GM18861 (cell line): ENCODE results near the gene CBX8.

Experiments
- ATAC-seq: cut with Tn5 transposase; IDR thresholded peaks from one replicate; pipeline ENCODE4 v1.9.1; 2021; ENCODE audit not compliant: unreplicated experiment

CBX8 gene

DNA sequence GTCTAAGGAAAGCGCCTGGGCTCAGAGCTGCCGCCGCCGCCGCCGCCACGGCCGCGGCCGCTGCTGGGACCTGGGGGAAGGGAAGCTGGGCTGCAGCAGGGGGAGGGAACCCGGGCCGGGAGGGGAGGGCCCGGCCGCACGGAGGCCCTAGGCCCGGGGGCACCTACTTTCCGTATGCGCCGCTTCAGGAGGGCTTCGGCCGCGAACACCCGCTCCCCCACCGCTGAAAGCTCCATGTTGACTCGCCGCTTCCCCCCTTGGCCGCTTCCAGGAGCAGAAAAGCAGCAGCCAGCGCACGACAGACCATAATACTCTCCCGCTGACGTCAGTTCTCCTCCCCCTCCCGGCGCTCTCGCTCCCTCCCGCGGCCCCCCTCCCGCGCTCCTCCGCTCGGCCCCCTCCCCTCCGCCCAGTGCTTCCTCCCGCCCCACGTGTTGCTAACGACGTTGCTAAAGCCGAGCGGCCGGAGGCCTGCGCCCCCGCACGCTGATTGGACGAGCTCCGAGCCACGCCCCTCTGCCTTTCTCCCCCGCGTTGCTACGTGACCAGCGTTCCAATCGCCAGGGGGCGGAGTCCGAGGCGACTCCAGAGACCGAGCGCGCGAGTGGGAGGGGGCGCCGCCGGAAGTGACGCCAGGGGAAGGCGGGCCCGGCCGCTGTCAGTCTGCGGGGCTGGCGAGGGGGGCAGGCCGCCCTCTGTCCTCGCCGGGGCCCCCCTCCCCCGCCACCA, at the start of gene CBX8:
Gene CBX8, minus strand, starts transcription at position 315 of the 729 bp plus-strand sequence. Its CDS starts 79 bp downstream, at position 236.
- ATAC-seq = peak; percentile 74

GRCh38 chr17:79845601-79845949, 48.7 kb upstream of the CBX8 start:
- ATAC-seq = no peak

DNA sequence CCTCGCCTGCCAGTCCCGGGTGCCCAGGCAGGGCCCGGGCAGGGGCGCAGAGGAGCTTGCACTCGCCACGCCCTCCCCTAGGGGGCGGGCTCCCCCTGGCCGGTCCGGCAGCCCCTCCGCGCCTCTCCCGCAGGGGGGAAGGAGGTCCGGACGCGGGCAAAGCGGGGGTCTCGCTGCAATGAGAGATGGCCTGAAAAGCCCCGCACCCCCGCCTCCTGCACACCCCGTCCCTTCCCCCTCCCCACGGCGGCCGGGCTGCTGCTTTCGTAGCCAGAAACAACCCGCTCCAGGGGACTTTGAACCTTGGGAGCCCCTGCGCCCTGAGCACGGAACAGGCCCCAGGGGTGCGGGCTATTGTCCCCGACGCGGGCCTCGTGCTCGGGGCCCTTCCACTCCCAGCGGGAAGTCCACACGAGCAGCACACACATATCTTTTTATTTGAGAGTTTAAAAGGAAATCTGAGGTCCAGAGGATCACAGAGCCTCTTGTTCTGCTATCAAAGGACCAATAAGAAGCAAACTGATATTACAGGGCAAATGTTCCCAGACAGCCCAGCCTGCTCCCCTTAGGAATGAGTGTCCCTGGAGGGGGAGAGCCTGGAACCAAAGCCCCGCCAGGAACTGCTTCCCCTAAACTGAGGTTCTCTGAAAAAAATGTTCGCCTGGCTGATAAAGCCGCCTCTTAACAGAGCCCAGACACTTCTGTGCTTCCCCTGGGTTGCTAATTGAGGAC, 48.2 kb upstream of the CBX8 start:
- ATAC-seq = no peak

DNA sequence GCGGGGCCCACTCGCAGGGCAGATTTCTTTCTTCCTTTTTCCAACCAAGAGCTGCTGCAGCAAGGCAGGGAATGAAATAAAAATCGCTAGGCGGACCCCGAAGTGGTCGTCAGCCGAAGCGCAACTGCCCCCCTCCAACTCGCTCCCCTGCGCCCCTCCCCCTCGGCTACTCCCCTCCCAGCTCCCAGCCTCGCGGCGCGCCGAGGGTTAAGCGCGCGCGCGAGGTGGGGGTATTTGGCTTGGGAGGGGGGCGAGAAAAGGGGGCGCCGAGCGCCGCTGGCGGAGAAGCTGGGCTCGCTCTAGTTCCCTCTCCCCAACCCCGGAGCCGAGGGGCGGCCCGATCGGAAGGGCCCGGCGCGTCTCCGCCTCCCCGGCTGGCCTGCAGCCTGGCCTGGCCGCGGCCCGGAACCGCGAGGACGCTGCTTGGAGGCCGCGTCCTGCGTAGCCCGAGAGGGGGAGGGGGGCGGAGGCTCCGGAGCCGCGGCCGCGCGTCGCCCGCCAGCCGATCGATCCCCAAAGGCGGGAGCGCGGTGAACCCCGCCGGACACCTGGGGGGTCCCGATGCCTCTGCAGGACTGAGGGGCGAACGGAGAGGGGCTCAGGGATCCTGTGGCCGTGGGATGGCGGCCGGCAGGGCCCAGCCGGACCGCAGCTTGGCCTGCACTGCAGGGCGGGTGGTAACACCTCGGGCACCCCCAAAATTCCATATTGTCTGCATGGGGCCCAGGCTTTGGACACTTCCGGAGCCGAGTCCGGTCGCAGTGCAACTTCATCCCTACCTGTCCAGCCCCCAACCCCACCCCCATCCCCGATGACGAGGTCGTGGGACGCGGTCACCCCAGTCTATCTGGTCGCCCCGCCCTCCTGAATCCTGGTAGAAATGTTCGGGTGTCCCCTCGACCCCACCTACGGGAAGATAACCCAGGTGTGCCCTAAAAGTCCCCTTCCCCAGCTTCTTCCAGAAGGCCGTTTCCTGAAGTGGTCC, 47.2 kb upstream of the CBX8 start:
- no peak for ATAC-seq

GRCh38 chr17:79843474-79843815, 46.6 kb upstream of the CBX8 start:
- ATAC-seq = no peak

- ATAC-seq = no peak
Observed at GRCh38 chr17:79842656-79843473, 46.0 kb upstream of the CBX8 start.

DNA sequence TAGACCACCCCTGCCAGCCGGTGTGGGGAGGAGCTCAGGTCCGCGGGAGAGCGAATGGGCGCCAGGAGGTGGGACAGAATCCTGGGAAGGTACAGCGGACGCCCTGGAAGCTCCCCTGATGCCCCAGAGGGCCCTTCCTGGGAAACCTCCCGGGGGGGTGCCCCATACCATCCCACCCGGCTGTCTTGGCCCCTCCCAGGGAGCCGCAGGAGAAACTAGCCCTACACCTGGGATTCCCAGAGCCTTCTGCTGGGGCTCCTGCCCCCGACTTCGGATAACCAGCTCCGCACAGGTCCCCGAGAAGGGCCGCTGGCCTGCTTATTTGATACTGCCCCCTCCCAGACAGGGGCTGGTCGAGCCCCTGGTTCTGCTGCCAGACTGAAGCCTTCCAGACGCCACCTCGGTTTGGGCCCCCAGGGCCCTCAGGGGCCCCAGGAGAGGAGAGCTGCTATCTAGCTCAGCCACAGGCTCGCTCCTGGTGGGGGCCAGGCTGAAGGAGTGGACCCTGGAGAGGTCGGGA, 45.3 kb upstream of the CBX8 start:
- ATAC-seq = no peak

DNA sequence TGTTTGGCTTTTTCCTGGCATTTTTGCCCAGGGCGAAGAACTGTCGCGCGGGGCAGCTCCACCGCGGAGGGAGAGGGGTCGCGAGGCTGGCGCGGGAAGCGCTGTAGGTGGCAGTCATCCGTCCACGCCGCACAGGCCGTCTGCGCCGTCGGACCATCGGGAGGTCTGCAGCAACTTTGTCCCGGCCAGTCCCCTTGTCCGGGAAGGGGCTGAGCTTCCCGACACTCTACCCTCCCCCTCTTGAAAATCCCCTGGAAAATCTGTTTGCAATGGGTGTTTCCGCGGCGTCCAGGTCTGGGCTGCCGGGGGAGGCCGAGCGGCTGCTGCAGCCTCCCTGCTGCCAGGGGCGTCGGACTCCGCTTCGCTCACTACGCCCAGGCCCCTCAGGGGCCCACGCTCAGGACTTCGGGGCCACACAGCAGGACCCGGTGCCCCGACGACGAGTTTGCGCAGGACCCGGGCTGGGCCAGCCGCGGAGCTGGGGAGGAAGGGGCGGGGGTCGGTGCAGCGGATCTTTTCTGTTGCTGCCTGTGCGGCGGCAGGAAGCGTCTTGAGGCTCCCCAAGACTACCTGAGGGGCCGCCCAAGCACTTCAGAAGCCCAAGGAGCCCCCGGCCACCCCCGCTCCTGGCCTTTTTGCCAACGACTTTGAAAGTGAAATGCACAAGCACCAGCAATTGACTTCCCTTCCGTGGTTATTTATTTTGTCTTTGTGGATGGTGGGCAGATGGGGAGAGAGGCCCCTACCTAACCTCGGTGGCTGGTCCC, 44.7 kb upstream of the CBX8 start:
- ATAC-seq = no peak

DNA sequence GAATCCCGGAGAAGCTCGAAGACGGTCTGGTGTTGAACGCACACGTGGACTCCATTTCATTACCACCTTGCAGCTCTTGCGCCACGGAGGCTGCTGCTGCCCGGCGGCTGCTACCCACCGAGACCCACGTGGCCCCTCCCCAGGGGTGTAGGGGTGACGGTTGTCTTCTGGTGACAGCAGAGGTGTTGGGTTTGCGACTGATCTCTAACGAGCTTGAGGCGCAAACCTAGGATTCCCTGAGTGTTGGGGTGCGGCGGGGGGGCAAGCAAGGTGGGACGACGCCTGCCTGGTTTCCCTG, 44.1 kb upstream of the CBX8 start:
- ATAC-seq = no peak

DNA sequence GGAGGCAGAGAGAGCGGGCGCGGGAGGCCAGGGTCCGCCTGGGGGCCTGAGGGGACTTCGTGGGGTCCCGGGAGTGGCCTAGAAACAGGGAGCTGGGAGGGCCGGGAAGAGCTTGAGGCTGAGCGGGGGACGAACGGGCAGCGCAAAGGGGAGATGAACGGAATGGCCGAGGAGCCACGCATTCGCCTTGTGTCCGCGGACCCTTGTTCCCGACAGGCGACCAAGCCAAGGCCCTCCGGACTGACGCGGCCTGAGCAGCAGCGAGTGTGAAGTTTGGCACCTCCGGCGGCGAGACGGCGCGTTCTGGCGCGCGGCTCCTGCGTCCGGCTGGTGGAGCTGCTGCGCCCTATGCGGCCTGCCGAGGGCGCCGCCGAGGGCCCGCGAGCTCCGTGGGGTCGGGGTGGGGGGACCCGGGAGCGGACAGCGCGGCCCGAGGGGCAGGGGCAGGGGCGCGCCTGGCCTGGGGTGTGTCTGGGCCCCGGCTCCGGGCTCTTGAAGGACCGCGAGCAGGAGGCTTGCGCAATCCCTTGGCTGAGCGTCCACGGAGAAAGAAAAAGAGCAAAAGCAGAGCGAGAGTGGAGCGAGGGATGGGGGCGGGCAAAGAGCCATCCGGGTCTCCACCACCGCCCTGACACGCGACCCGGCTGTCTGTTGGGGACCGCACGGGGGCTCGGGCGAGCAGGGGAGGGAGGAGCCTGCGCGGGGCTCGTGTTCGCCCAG, 43.6 kb upstream of the CBX8 start:
- no peak for ATAC-seq

DNA sequence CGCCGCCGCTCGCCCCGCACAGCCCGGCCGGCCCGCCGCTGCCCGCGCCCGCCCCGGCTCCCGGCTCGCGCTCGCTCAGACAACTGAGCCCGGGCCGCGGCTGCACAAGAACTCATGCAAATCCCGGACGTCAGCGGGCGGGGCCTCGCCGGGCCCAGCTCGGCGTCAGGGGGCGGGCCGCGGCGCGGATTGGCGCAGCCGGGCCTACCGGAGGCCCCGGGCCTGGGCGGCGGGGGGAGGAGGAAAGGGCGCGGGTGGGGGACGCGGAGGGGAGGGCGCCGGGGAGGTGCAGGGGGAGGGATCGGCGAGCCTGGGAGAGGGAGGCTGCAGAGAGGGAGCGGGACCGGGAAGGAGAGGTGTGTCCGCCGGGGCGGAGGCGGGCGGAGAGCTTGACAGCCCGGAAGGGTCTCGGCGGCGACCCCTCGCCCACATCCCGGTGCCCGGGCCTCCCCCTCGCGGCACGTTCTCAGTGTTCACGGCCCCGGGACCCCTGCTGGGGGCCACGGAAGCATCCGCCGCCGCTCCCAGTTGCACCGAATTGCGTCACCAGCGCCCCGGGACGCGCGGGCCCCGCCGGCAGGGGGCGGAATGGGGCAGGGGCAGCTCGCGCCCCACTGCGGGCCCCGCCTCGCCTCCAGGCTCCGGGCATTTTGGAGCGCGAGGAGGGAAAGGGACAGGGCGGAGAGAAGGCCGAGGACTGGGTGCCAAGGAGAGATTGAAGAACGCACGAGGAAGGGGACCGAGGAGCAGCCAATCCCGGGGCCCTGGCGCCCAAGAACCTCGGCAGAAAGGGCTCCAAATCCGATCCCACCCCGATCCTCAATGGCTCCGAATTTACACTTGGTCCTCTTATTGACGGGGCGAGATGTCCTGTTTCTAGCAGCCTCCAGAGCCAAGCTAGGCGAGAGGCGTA, 42.7 kb upstream of the CBX8 start, which contains the start of gene CBX4:
Gene CBX4, minus strand, starts transcription at position 85 of the 913 bp plus-strand sequence. CDS start 189 bp downstream, outside the sequence.
- ATAC-seq = peak; percentile 45

- no peak for ATAC-seq
Observed at GRCh38 chr17:79838522-79839274, 41.8 kb upstream of the CBX8 start.

DNA sequence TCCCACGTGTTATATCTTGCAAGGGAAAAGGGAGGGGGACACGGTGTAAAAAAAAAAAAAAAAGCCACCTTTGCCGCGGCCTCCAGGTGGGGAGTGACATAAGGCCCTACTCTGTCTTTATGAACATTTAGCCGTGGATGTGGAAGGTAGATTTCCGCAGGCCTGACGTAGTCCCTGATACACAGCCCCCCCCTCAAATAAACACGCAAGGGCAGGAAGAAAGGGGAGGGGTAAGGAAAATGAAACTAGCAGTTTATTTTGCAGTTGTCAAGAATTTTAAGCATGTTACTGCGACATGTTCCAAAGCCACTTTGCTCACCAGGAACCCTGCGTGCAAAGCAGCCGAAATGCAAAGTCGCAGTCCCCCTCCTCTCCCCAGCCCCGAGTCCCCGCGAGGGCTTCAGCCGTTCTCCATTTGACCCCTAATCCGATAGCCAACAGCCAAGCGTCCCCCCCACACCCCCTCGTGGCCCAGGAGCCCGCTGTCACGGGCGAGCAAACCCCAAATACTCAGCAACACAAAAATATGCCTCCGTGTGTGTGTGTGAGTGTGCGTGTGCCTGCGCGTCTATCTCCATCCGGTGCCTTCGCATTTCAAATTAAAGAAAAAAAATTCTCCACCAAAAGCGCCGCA, 41.1 kb upstream of the CBX8 start:
- no peak for ATAC-seq

DNA sequence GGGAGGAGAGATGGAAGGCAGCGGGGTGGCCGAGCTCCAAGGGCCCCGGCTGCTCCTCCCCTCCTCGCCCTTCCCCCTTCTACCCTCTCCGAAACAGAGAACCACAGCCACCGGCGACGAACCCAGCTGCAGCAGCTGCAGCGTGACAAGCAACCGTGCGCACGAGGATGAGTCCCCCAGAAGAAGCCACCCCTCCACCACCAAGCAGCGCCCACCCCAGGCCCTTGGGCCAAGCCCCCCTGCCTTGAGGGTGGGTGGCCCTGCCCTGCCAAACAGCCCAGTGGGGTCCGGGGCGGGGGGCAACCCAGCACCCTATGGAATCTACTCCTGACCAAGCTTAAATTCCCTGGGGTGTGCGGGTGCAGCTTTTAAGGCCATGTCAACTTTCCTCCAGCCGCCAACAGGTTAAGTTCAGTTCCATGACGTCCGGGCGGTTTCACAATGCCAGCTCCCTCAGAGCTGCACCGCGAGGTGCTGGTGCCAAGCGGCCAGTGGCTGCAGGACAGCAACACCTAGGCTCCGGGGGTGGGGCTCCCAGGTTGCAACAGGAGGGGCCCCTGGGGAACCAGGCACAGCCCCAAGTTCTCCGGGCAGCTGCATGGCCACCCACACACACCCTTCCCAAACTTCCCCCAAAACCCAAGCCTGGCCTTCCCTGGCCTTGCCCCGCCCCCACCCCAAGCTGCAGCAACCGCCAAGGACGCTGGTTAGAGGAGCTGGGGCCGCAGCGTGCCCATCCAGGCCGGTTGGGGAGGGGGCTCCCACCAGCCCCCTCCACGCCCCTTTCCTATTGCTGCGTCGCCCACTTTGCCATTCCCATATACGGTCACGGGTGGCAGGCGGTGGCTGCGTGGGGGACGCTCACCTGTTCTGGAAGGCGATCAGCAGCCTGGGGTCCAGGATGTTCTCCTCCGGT, 40.4 kb upstream of the CBX8 start:
- no peak for ATAC-seq

DNA sequence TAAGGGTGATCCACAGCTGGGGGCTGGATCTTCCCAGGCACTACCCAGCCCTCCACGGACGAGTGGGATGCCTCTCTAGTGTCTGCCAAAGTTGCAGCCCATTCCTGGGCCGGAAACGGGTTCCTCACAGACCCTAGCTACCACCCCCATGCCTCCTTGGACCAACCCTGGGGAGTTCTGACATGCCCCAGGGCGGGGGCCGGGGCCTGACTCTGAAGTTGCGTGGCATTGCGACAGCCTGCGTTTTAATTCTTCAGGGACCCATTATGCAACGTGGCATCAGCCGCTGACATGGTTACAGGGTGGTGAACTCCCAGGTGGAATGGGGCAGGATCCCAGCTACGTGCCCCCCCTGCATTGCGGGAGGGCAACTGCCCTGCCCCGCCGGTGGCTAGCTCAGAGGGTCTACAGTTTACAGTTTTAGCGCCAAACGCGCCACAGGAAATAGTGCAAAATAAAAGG, 39.7 kb upstream of the CBX8 start:
- no peak for ATAC-seq
